C4-2B (cell line): ENCODE measurements around the gene CACNA2D3.

ENCODE experiments used
- H3K27ac ChIP-seq: fragments of 450-650 bp; 2 replicates; pipeline ENCODE4 v1.5.1; 2017
- CTCF ChIP-seq: fragments of 450-650 bp; conservative IDR thresholded peaks from 2 replicates; pipeline ENCODE4 v1.5.1; 2017; ENCODE audit warnings: mild to moderate bottlenecking
- ZFX ChIP-seq: fragments of 450-650 bp; IDR thresholded peaks from 2 replicates; pipeline ENCODE4 v1.6.1; 2017

Gene CACNA2D3

GRCh38 chr3:54202054-54202453, 79.7 kb downstream of the CACNA2D3 start:
- no peak overlapping the region for H3K27ac ChIP-seq
- TF ChIP-seq CTCF (no peak), ZFX (no peak)

- TF ChIP-seq CTCF (no peak), ZFX (no peak)
- H3K27ac ChIP-seq: no peak overlapping the region
Measured at GRCh38 chr3:54202651-54203248, 80.4 kb downstream of the CACNA2D3 start.

GRCh38 chr3:54206874-54207273, 84.5 kb downstream of the CACNA2D3 start:
- no peak overlapping the region for H3K27ac ChIP-seq
- TF ChIP-seq CTCF (no peak), ZFX (no peak)

GRCh38 chr3:54211097-54211496, 88.7 kb downstream of the CACNA2D3 start:
- TF ChIP-seq CTCF: no peak
- TF ChIP-seq ZFX: no peak
- H3K27ac ChIP-seq: no peak overlapping the region

- TF ChIP-seq ZFX (no peak), CTCF (no peak)
- no peak overlapping the region for H3K27ac ChIP-seq
Measured at GRCh38 chr3:54212723-54213122, 90.4 kb downstream of the CACNA2D3 start.

GRCh38 chr3:54213907-54214306, 91.6 kb downstream of the CACNA2D3 start:
- TF ChIP-seq CTCF: no peak
- no peak for TF ChIP-seq ZFX
- H3K27ac ChIP-seq: no peak overlapping the region

- H3K27ac ChIP-seq: no peak overlapping the region
- TF ChIP-seq ZFX: no peak
Measured at GRCh38 chr3:54214845-54215244, 92.5 kb downstream of the CACNA2D3 start.

GRCh38 chr3:54215521-54215920, 93.2 kb downstream of the CACNA2D3 start:
- TF ChIP-seq CTCF (no peak), ZFX (no peak)
- no peak overlapping the region for H3K27ac ChIP-seq
